HG02763 (cell line): ENCODE data around the gene GFRA4.

ENCODE experiments used
- ATAC-seq: cut with Tn5 transposase; IDR thresholded peaks from one replicate; pipeline ENCODE4 v1.9.1; 2021; ENCODE audit warnings: mild to moderate bottlenecking, moderate library complexity; ENCODE audit not compliant: unreplicated experiment

The GFRA4 gene

GRCh38 chr20:3694864-3695263 lies 31.7 kb upstream of the GFRA4 start:
- no peak for ATAC-seq

- ATAC-seq: no peak
These were observed 30.2 kb upstream of the GFRA4 start for GRCh38 chr20:3693376-3693775.

- ATAC-seq: no peak
These were observed 29.6 kb upstream of the GFRA4 start for GRCh38 chr20:3692706-3693294.

- ATAC-seq: no peak
These were observed 28.7 kb upstream of the GFRA4 start for GRCh38 chr20:3691897-3692296.

- ATAC-seq: no peak
These were observed 28.1 kb upstream of the GFRA4 start for GRCh38 chr20:3691306-3691705.

- ATAC-seq: no peak
These were observed 27.2 kb upstream of the GFRA4 start for GRCh38 chr20:3690413-3690812.

- no peak for ATAC-seq
These were observed 26.8 kb upstream of the GFRA4 start for GRCh38 chr20:3689978-3690377.

- no peak for ATAC-seq
These were observed 24.5 kb upstream of the GFRA4 start for GRCh38 chr20:3687655-3688054.

- ATAC-seq: no peak
These were observed 23.7 kb upstream of the GFRA4 start for GRCh38 chr20:3686867-3687321.

- no peak for ATAC-seq
These were observed 23.2 kb upstream of the GFRA4 start for GRCh38 chr20:3686421-3686820.

GRCh38 chr20:3685341-3685740 lies 22.1 kb upstream of the GFRA4 start:
- ATAC-seq: no peak

GRCh38 chr20:3681931-3682781 lies 19.0 kb upstream of the GFRA4 start, which contains the start of gene ADAM33:
Gene ADAM33, minus strand, starts transcription at chr20:3682010. Its CDS starts 6 bp downstream, at chr20:3682004.
- no peak for ATAC-seq

GRCh38 chr20:3681352-3681930 lies 18.2 kb upstream of the GFRA4 start:
- ATAC-seq: no peak

GRCh38 chr20:3680701-3681351 lies 17.6 kb upstream of the GFRA4 start:
- ATAC-seq: no peak

GRCh38 chr20:3679749-3680700 lies 16.8 kb upstream of the GFRA4 start:
- ATAC-seq: no peak

GRCh38 chr20:3678856-3679720 lies 15.9 kb upstream of the GFRA4 start:
- ATAC-seq: no peak

GRCh38 chr20:3678198-3678597 lies 15.0 kb upstream of the GFRA4 start:
- ATAC-seq: no peak

GRCh38 chr20:3677733-3678132 lies 14.5 kb upstream of the GFRA4 start:
- ATAC-seq: no peak
